ENCODE data around the gene PPP1CA.

DNA sequence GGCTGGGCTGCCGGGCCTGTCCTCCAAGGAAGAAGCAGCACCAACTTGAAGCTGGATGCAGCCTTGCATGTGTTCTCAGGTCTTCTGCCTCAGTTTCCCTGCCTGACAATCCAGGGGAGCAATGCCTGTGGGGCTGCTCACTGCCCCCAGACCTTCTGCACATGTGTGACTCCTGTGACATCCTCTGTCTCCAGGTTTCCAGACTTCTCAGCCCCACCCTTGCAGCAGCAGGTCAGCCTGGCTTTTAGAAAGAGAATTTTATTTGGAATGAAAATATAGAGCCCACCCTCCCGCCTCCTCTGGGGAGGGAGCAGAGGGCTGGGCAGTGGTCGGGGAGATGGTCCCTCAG, 36.1 kb upstream of the PPP1CA start:
- TF ChIP-seq, protein P1, sequence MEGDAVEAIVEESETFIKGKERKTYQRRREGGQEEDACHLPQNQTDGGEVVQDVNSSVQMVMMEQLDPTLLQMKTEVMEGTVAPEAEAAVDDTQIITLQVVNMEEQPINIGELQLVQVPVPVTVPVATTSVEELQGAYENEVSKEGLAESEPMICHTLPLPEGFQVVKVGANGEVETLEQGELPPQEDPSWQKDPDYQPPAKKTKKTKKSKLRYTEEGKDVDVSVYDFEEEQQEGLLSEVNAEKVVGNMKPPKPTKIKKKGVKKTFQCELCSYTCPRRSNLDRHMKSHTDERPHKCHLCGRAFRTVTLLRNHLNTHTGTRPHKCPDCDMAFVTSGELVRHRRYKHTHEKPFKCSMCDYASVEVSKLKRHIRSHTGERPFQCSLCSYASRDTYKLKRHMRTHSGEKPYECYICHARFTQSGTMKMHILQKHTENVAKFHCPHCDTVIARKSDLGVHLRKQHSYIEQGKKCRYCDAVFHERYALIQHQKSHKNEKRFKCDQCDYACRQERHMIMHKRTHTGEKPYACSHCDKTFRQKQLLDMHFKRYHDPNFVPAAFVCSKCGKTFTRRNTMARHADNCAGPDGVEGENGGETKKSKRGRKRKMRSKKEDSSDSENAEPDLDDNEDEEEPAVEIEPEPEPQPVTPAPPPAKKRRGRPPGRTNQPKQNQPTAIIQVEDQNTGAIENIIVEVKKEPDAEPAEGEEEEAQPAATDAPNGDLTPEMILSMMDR (conservative IDR thresholded peaks at IDR 0.05; ENCODE audit: low read depth, low read length): no peak
- TF ChIP-seq EZH2 (IDR thresholded peaks at IDR 0.05; ENCODE audit: low read length, unreplicated experiment): no peak
- no peak for TF ChIP-seq EZH2phosphoT487 (IDR thresholded peaks at IDR 0.05; ENCODE audit: borderline replicate concordance, low read length)
